Activated CD4-positive, alpha-beta T cell treated with anti-CD3 and anti-CD28 coated beads for 4 hours (primary cell): ENCODE data around the gene SURF1.
A peak's percentile ranks its signal among the peaks of the same experiment; 100 is the strongest.

Experiments used
- DNase-seq, 2 donors: peaks; one replicate each; pipeline ENCODE4 v3.0.0-alpha.2; 2020

Gene SURF1

GRCh38 chr9:133360400-133361393 lies 4.4 kb upstream of the SURF1 start:
- no peak for DNase-seq

DNA sequence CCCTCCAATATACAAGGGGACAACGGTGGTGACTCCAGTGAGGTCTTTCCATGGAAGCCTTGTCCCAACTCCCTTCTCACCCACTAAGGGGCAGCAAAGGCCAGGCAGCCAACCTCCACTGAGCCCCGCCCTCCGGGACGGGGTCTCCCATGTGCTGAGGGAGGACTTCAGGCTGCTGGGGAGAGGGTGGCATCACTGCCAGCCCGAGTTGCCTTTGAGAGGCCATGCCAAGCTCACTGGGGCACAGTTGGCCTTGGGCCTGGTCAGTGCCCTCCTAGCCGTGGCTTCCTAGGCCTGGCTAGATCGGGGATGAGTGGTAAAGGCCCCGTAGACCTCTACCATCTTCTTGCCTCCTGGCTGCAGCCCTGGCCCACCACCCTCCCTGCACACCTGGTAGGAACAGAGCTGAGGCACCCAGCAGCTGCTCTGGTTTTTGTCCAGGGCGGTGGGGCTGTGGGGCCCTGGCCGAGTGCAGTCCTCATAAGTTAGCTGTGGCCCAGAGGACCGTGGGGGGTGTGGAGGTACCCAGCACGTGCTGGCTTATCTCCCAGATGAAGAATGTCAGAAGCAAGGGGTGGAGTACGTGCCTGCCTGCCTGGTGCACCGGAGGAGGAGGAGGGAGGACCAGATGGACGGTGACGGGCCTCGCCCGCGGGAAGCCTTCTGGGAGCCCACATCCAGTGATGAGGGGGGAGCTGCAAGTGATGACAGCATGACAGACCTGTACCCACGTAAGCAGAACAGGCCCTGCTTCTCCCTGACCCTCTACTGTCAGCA lies 3.3 kb upstream of the SURF1 start:
- DNase-seq: no peak

- DNase-seq: no peak
Observed at GRCh38 chr9:133357656-133358055, 1.4 kb upstream of the SURF1 start.

- DNase-seq: no peak
Observed at GRCh38 chr9:133355881-133356357, 368 bp downstream of the SURF1 start.

- no peak for DNase-seq
Observed at GRCh38 chr9:133354766-133355165, 1.5 kb downstream of the SURF1 start.

DNA sequence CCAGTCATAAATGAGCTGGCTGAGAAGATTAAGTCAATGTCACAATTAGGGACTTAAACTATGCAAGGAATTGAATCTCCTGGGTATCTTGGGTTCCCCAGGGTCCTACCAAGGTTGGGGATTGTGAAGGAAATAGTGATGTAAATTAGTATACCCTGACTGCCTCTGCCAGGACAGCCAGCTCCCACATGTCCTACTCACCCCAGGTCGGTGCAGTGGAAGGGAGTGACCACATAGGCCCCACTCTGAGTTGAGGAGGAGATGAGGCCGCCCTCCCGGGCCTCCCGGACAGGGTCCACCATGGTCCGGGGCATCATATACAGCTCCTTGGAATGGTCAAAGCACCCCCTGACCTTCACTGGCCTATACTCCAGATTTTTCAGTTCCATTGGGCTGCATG lies 2.7 kb downstream of the SURF1 start:
- no peak for DNase-seq

DNA sequence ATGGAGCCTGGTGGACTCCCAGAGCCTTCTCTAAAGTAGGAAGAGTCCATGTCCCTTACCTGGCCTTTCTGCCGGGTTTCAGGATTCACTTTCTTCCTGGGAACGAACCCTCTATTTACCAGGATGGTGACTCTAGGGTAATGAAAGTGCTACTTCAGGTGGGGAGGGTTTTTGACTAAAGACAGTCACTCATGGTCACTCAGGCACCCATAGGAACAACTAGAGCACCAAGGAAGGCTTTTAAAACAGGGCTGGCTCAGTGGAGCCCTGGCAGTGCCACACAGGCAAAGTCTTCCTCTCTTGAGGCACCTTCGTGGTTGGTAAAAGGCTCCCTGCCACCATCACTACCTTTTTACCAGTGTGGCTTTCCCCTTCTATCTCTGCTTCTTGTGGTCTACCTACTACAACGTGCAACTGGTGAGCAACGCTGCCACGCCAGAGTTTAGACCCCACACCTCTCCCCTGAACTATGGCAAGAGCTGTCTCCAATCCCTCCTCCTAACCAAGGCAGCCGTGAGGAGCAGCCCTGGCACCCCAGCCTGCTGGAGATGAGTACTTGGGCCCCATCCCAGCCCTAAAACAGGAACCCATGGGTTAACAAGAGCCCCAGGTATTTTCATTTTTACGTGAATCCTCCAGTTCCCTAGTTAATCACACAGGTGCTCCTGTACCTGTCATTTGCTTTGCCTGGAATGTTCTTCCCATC lies 3.5 kb downstream of the SURF1 start:
- DNase-seq: no peak

- peak in 1 of 2 donors; percentile 31 for DNase-seq
Observed at GRCh38 chr9:133351908-133352634, 4.2 kb downstream of the SURF1 start.

GRCh38 chr9:133351526-133351907 lies 4.8 kb downstream of the SURF1 start:
- DNase-seq: no peak

DNA sequence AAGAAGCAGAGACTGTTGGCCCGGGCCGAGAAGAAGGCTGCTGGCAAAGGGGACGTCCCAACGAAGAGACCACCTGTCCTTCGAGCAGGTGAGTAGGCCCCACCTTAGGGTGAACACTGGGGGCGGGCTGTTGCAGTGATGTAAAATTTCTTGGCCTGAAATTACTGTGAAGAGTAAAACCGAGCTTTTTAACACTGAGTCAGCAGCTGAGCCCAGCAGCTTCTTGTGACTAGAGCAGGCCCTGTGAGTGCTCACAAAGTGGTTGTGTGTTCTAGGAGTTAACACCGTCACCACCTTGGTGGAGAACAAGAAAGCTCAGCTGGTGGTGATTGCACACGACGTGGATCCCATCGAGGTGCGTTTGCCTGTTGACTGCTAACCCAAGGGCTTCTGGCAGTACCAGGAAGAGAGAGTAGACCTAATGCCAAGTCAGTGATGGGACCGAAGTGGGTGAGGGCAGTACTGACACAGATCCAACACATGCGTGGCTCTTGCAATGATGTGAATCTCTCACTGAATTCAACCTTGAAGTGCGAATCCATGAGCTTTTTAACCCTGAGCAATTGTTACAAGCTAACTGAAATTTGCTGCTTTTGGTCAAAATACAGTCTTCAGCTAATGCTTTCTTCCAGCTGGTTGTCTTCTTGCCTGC lies 6.2 kb downstream of the SURF1 start:
- no peak for DNase-seq

- DNase-seq: no peak
Observed at GRCh38 chr9:133348718-133349573, 7.3 kb downstream of the SURF1 start.

- DNase-seq: peak; percentile 91 to 93
Observed at GRCh38 chr9:133347985-133348717, 8.1 kb downstream of the SURF1 start, which contains the start of the genes MED22 and RPL7A. TSS of gene MED22 (minus strand) at chr9:133348131. CDS start at chr9:133346662, 1,469 bp downstream. TSS of gene RPL7A (plus strand) at chr9:133348218. CDS start at chr9:133348244, 26 bp downstream.

- DNase-seq: peak in 1 of 2 donors; percentile 55
Observed at GRCh38 chr9:133347515-133347984, 8.7 kb downstream of the SURF1 start.

DNA sequence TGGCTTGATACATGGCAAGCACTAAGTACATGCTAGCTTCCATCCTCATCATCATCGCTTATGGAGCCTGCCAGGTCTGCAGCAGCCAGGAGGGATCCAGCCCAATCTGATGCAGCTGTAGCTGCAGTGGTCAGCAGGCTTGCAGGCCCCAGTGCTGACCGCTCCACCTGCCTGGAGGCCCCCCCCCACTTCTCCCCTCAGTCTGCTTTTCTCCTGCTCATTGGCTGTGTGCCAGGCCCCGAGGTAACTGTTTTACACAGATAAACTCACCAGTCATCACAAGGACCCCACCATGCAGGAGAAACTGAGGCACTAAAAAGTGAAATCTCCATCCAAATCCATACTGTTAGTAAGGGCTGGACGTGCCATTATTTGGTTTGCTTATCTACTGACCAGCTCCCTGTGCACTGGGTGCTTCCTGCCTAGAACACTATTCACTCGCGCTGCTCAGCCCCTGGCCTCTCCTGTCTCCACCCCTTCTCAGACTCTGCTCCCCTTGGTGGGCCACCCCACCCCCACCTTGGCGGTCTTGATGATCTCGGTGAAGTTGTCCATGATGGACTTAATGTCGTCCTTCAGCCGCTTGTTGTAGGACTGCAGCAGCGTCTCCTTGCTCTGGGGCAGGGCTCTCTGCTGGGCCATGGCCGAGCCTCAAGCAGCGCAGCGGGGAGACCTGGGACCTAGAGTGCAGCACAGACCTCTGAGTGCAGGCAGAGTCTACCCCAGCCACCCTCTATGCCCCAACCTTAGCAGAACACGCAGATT lies 10.1 kb downstream of the SURF1 start:
- no peak for DNase-seq

DNA sequence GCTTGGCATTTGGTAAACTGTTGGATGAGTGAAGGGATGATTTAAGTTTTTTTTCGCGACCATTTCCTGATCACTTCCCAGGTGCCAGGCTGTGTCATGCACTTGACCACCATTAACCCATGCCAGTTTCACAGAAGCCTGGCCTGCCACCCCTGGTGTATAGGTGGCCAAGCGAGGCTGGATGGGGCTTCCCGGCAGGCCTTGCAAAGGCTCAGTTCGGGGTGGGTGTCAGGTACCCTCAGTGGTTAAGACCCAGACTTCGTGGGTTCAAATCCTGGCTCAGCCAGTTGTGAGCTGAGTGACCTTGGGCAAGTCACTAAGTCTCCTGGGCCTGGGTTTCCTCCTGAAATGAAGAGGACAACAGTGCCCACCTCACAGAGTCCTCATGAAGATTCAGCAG lies 10.7 kb downstream of the SURF1 start:
- DNase-seq: no peak

- no peak for DNase-seq
Observed at GRCh38 chr9:133344979-133345378, 11.3 kb downstream of the SURF1 start.

DNA sequence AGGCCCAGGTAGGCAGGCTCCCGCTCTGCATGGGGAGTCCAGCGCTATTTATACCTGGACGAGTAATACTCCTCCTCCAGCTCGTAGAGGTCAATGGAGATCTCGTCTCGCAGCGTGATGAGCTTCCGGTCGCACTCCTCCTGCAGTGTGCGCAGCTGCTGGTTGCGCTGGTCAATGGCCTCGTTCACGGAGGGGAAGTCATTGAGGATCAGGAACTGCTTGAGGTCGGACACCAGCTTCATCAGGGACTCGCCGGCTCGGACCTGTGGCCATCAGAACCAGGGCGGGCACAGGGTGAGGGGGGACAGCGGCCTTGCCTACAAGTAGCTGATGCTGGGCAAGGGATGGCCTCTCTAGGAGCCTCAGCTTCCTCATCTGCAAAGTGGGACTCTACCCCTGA lies 12.2 kb downstream of the SURF1 start:
- no peak for DNase-seq

GRCh38 chr9:133342570-133342969 lies 13.7 kb downstream of the SURF1 start:
- DNase-seq: no peak

DNA sequence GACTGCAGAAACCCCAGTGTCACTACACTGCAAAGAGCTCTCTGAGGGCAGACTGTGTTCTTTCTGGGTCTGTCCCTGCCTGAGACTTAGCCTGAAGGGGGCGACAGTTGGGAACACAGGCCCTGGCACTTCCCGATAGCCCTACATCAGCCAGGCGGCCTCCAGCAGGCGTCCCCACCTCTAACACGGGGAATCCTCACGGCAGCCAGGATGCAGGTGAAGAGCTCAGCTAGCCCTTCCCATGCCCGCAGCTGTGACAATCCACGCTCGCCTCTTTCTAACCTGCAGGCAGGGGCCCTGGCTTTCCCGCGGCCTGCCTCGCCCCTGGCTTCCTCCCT lies 14.2 kb downstream of the SURF1 start:
- DNase-seq: no peak
